Nucleus accumbens (tissue), 56 donors: ENCODE results near the gene ETDC.

Experiments
- DNase-seq, 56 donors: peaks; one replicate each; lab custom pipeline; 2025; lab: John Stamatoyannopoulos, UW

Gene ETDC

GRCh38 chrX:135345107-135345589 lies 35.9 kb downstream of the ETDC start:
- peak in 12 of 56 donors; percentile 0 to 22 (median 6) for DNase-seq

GRCh38 chrX:135346975-135347374 lies 37.7 kb downstream of the ETDC start:
- DNase-seq, result no peak

GRCh38 chrX:135347381-135348016 lies 38.2 kb downstream of the ETDC start:
- DNase-seq, result no peak

GRCh38 chrX:135354288-135354687 lies 45.0 kb downstream of the ETDC start:
- no peak for DNase-seq
